ENCODE measurements around the gene SMARCA4.
A peak's percentile ranks its signal among the peaks of the same experiment; 100 is the strongest.

SMARCA4 gene

DNA sequence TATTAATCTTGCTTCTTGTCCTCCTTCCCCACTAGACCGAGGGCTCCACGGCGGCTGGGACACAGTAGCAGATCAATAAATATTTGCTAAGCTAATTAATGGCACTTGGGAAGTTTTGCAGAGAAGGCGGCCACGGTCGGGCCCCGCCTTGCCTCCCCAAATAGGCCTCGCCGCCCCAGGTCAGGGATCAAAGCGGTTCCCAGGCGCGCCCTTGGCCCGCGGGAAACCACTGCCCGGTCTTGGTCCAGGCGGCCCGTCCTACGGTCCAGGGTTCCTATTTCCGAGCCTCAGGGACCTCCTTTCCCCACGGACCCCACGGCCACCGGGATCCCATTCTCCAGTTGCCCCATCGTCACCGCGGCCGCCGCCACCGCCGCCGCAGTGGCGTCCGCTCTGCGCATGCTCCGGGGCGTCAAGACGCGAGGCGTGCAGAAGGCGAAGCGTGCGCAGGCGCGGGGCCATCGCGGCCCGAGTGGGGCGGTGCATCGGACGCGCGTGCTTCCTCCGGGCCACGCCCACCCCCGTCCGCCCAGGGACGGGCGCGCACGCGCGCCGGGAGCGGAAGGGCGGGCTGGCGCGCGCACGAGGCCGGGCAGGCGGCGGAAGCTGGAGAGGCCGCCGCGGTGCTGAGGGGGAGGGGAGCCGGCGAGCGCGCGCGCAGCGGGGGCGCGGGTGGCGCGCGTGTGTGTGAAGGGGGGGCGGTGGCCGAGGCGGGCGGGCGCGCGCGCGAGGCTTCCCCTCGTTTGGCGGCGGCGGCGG, at the start of gene SMARCA4:
SMARCA4 (plus strand) TSS at position 717 of the 759 bp plus-strand sequence. CDS start 23,122 bp downstream, outside the sequence.
- Histone ChIP-seq H3K4me1 (ENCODE audit: control insufficient read depth, insufficient read depth, low read length) (peaks cover 9% of the 10 kb centered on the region), H3K4me3 (ENCODE audit: low read length) (peak within 1 kb of the TSS; percentile 99), H3K27me3 (replicated peaks; ENCODE audit: control insufficient read depth, insufficient read depth, low read length) (no peaks in the 10 kb centered on the region), H3K36me3 (ENCODE audit: control insufficient read depth, insufficient read depth, low read length, severe bottlenecking) (no peaks in the 10 kb centered on the region), H3K9me3 (ENCODE audit: control insufficient read depth, low read length) (no peaks in the 10 kb centered on the region), H3K9ac (ENCODE audit: low read length) (peak within 1 kb of the TSS; percentile 98)
- DNase-seq (ENCODE audit: low read depth) = peak; percentile 99

DNA sequence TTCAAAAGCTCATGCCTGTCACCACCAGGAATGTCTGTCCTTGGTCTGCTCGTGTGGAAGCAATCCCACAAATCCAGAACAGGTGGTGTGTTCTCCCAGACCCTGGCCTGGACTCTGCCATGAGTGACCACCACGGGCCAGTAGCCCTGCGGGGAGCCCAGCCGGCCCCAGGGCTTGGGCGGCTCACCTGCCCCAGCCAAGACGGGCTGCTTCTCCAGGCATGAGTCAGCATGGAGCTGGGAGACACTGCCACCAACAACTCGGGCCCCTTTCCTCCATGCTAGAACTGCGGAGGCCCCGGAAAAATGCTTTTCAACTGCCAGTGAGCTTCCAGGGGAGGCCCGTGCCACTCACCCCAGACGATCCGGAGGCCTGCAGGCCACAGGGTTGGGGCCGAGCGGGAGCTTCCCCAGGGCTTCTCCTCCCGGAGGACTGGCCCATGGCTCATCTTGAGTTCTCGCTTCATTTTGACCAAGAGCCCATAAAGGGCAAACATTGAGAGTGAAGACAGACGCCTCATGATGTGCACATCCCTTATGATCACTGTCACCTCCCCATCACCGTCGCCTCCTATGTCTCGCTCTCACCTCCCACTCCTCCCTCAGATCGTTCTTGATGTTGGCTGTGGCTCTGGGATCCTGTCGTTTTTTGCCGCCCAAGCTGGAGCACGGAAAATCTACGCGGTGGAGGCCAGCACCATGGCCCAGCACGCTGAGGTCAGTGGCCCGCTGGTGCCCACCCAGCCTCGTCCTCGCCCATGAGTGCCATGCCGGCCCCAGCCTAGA, 49.1 kb upstream of the SMARCA4 start:
- DNase-seq (ENCODE audit: low read depth) = no peak
- Histone ChIP-seq H3K4me3 (ENCODE audit: low read length) (no peak overlapping the region), H3K4me1 (ENCODE audit: control insufficient read depth, insufficient read depth, low read length) (peaks cover 14% of the 10 kb centered on the region), H3K9ac (ENCODE audit: low read length) (no peak overlapping the region), H3K27me3 (replicated peaks; ENCODE audit: control insufficient read depth, insufficient read depth, low read length) (no peaks in the 10 kb centered on the region), H3K36me3 (ENCODE audit: control insufficient read depth, insufficient read depth, low read length, severe bottlenecking) (peaks cover 47% of the 10 kb centered on the region), H3K9me3 (ENCODE audit: control insufficient read depth, low read length) (no peaks in the 10 kb centered on the region)

DNA sequence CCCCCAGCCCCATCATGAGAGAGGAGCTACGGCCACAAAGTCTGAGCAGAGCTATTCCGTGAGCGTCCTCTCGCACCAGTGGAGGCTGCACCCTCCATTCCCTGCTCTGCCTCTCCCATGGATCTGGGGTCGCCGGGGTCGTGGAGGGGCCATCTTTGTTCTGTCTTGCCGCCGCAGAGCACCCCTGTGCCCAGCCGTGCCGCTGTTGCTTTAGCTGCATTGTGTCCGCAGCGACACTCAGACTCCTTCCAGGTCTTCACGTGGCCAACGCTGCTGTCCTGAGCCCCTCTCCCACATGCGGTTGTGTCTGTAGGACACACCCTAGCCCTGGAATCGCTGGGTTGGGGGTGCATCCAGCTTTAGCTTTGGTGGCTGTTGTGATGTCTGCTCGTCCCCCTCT, 48.2 kb upstream of the SMARCA4 start:
- DNase-seq (ENCODE audit: low read depth) = no peak
- Histone ChIP-seq H3K4me3 (ENCODE audit: low read length) (no peak overlapping the region), H3K36me3 (ENCODE audit: control insufficient read depth, insufficient read depth, low read length, severe bottlenecking) (peaks cover 48% of the 10 kb centered on the region), H3K9me3 (ENCODE audit: control insufficient read depth, low read length) (no peaks in the 10 kb centered on the region), H3K27me3 (replicated peaks; ENCODE audit: control insufficient read depth, insufficient read depth, low read length) (no peaks in the 10 kb centered on the region), H3K9ac (ENCODE audit: low read length) (no peak overlapping the region), H3K4me1 (ENCODE audit: control insufficient read depth, insufficient read depth, low read length) (peaks cover 14% of the 10 kb centered on the region)

DNA sequence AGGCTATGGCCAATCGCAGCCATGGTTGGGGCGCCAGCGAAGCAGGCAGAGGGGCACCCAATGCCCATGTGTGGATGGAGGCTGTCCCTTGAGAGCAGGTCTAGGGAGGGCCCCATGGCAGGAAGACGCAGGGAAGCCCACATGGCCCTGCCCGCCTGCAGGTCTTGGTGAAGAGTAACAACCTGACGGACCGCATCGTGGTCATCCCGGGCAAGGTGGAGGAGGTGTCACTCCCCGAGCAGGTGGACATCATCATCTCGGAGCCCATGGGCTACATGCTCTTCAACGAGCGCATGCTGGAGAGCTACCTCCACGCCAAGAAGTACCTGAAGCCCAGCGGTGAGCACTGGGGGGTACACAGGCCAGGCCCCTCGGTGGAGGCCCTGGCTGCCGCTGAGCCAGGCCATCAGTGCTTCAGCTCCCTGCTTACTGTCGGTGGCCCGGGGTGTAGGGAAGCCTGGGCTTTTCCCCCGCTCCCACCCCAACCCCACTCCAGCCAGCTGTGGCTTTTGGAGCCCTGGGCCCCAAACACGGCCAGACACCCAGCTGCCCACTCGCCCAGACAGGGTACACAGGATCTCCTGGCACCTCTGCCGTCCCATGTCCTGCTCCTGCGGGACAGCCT, 47.0 kb upstream of the SMARCA4 start:
- no peak overlapping the region for H3K4me3 ChIP-seq (ENCODE audit: low read length)
- H3K4me1 ChIP-seq (ENCODE audit: control insufficient read depth, insufficient read depth, low read length) = peaks cover 14% of the 10 kb centered on the region
- H3K9ac ChIP-seq (ENCODE audit: low read length) = no peak overlapping the region
- no peaks in the 10 kb centered on the region for H3K9me3 ChIP-seq (ENCODE audit: control insufficient read depth, low read length)
- no peak for DNase-seq (ENCODE audit: low read depth)
- peaks cover 36% of the 10 kb centered on the region for H3K36me3 ChIP-seq (ENCODE audit: control insufficient read depth, insufficient read depth, low read length, severe bottlenecking)
- no peaks in the 10 kb centered on the region for H3K27me3 ChIP-seq (replicated peaks; ENCODE audit: control insufficient read depth, insufficient read depth, low read length)

DNA sequence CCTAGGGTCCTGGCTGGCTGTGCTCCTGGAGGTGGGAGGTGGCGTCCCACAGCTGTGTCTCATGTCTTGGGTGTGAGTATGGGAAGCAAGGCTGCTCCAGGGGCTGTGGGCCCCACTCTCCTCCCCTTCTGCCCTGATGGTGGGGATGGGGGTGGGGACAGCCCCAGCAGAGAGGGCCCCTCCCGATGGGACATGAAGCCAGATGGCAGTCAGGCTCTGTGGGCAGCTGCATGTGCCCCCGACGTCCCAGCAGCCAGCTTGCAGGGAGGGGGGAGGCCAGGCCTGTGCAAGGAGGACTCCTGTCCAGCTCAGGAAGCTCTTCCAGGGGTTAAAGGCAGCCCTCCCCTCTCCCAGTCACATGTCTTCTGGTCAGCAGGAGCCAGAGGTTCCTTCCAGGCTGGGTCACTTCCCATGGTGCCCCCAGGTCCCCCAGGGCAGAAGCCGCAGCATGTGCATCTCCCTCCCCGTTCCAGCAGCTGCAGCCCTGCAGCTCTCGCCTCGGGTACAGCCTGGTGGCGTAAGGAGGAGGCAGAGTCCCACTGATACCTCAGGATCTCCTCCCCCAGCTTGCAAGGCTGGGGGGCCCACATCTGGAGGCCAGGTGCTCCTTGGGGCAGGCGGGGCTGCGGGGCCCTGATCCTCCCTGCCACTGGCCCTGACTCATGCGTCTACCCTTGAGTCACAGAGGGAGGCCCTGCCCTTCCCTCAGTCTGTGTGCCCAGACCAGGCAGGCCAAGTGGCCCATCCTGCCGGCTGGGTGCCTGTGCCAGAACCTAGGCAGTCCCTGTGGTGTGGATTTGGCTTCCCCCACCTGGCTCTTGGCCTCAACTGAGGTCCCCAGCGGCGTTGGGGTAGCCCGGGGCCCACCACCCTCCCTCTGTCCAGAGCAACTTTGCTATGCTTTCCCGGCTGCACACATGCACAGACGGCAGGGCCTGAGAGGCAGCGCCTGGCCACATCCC, 45.4 kb upstream of the SMARCA4 start:
- Histone ChIP-seq H3K9ac (ENCODE audit: low read length) (peak overlapping the region; percentile 7), H3K36me3 (ENCODE audit: control insufficient read depth, insufficient read depth, low read length, severe bottlenecking) (peaks cover 40% of the 10 kb centered on the region), H3K4me3 (ENCODE audit: low read length) (no peak overlapping the region), H3K27me3 (replicated peaks; ENCODE audit: control insufficient read depth, insufficient read depth, low read length) (no peaks in the 10 kb centered on the region), H3K9me3 (ENCODE audit: control insufficient read depth, low read length) (no peaks in the 10 kb centered on the region), H3K4me1 (ENCODE audit: control insufficient read depth, insufficient read depth, low read length) (peaks cover 14% of the 10 kb centered on the region)
- peak; percentile 82 for DNase-seq (ENCODE audit: low read depth)

DNA sequence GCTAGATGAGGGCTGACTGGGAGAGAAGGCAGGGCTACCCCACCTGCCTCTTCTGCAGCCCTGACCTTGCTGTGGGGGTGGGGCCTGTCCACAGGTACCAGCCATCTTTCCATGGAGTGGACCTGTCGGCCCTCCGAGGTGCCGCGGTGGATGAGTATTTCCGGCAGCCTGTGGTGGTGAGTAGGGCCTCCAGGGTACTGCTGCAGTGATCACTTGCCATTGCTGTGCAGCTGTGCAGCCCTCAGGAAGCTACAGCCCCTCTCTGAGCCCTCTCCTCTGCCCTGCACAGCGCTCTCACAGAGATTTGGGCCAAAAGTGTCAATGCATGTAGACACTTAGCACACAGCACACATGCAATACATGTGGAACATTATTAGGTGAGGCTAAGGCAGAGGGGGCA, 44.2 kb upstream of the SMARCA4 start:
- peaks cover 43% of the 10 kb centered on the region for H3K36me3 ChIP-seq (ENCODE audit: control insufficient read depth, insufficient read depth, low read length, severe bottlenecking)
- peaks cover 14% of the 10 kb centered on the region for H3K4me1 ChIP-seq (ENCODE audit: control insufficient read depth, insufficient read depth, low read length)
- H3K9me3 ChIP-seq (ENCODE audit: control insufficient read depth, low read length) = no peaks in the 10 kb centered on the region
- H3K9ac ChIP-seq (ENCODE audit: low read length) = no peak overlapping the region
- H3K27me3 ChIP-seq (replicated peaks; ENCODE audit: control insufficient read depth, insufficient read depth, low read length) = no peaks in the 10 kb centered on the region
- DNase-seq (ENCODE audit: low read depth) = no peak
- H3K4me3 ChIP-seq (ENCODE audit: low read length) = no peak overlapping the region

DNA sequence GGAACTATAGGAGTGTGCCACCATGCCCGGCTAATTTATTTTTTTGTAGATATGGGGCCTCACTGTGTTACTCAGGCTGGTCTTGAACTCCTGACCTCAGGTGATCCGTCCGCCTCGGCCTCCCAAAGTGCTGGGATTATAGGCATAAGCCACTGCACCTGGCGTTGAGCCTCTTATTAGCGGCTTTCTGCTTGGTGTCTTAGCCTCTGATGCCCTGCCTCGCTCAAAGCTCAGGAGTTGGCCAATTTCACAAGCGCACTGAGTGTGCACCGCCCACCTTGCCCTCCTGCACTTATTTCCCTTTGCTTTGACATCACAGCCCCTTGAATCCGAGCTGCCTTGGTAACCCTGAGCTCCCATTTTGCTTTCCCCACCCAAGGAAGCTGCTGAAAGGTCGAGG, 42.5 kb upstream of the SMARCA4 start:
- H3K9ac ChIP-seq (ENCODE audit: low read length) = no peak overlapping the region
- H3K4me1 ChIP-seq (ENCODE audit: control insufficient read depth, insufficient read depth, low read length) = peaks cover 14% of the 10 kb centered on the region
- no peaks in the 10 kb centered on the region for H3K9me3 ChIP-seq (ENCODE audit: control insufficient read depth, low read length)
- peaks cover 47% of the 10 kb centered on the region for H3K36me3 ChIP-seq (ENCODE audit: control insufficient read depth, insufficient read depth, low read length, severe bottlenecking)
- no peak for DNase-seq (ENCODE audit: low read depth)
- no peaks in the 10 kb centered on the region for H3K27me3 ChIP-seq (replicated peaks; ENCODE audit: control insufficient read depth, insufficient read depth, low read length)
- H3K4me3 ChIP-seq (ENCODE audit: low read length) = no peak overlapping the region

DNA sequence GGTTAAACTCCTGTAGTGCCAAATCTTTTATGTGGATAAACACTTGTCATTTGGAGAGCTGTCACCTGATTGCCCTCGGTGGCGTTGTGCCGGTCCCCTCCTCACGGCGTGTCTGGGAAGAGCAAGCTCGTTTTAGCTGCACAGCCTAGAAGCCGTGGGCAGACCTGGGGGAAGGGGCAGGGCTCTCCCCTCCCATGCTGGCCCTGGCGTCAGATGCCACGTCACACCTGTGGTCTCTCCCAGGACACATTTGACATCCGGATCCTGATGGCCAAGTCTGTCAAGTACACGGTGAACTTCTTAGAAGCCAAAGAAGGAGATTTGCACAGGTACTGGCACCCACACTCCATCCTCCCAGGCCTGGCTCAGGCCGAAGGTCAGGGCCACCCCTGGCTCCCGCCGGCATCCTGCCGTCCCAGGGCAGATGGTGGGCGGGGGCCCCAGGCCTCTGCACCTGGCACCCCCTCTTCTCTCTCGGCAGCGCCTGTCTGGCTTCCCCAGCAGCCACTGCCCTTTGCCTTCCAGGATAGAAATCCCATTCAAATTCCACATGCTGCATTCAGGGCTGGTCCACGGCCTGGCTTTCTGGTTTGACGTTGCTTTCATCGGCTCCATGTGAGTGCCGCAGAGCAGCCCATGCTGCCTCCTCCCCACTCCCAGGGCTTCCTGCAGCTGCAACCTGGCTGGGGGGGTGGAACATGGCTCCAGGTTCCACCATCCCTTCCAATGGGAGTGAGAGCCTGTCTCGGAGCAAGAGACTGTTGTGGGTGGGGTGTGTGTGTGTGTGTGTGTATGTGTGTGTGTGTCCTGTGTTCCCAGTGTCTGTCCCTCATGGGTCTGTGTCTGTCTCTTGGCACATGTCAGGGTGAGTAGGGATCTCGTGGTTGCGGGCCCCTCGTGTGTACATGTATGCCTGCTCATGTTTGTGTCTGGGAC, 41.2 kb upstream of the SMARCA4 start:
- Histone ChIP-seq H3K27me3 (replicated peaks; ENCODE audit: control insufficient read depth, insufficient read depth, low read length) (no peaks in the 10 kb centered on the region), H3K9me3 (ENCODE audit: control insufficient read depth, low read length) (no peaks in the 10 kb centered on the region), H3K9ac (ENCODE audit: low read length) (no peak overlapping the region), H3K36me3 (ENCODE audit: control insufficient read depth, insufficient read depth, low read length, severe bottlenecking) (peaks cover 57% of the 10 kb centered on the region), H3K4me3 (ENCODE audit: low read length) (no peak overlapping the region), H3K4me1 (ENCODE audit: control insufficient read depth, insufficient read depth, low read length) (peaks cover 14% of the 10 kb centered on the region)
- no peak for DNase-seq (ENCODE audit: low read depth)

DNA sequence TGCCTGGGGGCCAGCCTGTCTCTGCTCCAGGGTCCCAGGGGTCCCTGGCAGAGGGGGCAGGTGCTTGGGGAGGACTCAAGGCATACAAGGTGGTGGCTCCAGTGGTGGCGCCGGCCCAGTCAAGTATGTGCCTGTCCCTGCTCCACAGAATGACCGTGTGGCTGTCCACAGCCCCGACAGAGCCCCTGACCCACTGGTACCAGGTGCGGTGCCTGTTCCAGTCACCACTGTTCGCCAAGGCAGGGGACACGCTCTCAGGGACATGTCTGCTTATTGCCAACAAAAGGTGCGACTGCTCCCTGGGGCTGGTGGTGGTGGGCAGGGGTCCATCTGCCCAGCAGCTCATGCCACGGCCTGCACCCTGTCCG, 40.6 kb upstream of the SMARCA4 start:
- Histone ChIP-seq H3K36me3 (ENCODE audit: control insufficient read depth, insufficient read depth, low read length, severe bottlenecking) (peaks cover 58% of the 10 kb centered on the region), H3K4me1 (ENCODE audit: control insufficient read depth, insufficient read depth, low read length) (peaks cover 8% of the 10 kb centered on the region), H3K27me3 (replicated peaks; ENCODE audit: control insufficient read depth, insufficient read depth, low read length) (no peaks in the 10 kb centered on the region), H3K4me3 (ENCODE audit: low read length) (no peak overlapping the region), H3K9ac (ENCODE audit: low read length) (no peak overlapping the region), H3K9me3 (ENCODE audit: control insufficient read depth, low read length) (no peaks in the 10 kb centered on the region)
- no peak for DNase-seq (ENCODE audit: low read depth)

DNA sequence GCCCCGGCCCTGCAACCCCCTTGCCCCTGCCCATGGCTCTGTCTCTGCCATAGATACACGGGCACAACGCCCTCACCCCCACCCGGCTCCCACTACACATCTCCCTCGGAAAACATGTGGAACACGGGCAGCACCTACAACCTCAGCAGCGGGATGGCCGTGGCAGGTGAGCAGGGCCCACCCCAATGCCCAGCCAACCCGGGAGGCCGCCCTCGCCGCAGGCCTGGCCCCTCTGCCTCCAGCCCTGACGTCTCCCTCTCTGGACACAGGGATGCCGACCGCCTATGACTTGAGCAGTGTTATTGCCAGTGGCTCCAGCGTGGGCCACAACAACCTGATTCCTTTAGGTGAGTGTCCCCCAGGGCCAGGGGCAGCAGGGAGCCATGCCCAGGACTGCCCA, 40.0 kb upstream of the SMARCA4 start:
- Histone ChIP-seq H3K4me3 (ENCODE audit: low read length) (no peak overlapping the region), H3K9ac (ENCODE audit: low read length) (no peak overlapping the region)

More for the DNA sequence above, 40.0 kb upstream of the SMARCA4 start:
- H3K36me3 ChIP-seq (ENCODE audit: control insufficient read depth, insufficient read depth, low read length, severe bottlenecking) = peaks cover 62% of the 10 kb centered on the region
- DNase-seq (ENCODE audit: low read depth) = no peak
- no peaks in the 10 kb centered on the region for H3K27me3 ChIP-seq (replicated peaks; ENCODE audit: control insufficient read depth, insufficient read depth, low read length)
- H3K9me3 ChIP-seq (ENCODE audit: control insufficient read depth, low read length) = no peaks in the 10 kb centered on the region
- H3K4me1 ChIP-seq (ENCODE audit: control insufficient read depth, insufficient read depth, low read length) = peaks cover 3% of the 10 kb centered on the region

Data from adipocyte (in vitro differentiated cells).